ENCODE measurements around the gene ICA1L. TPM values are rescaled to one million over a fixed set of nuclear protein-coding genes. Genes with fewer than 3 reads are reported as not detected.

The ICA1L gene
- total and polyA plus RNA-seq, 2 of the 8 experiments (the other 6 are each of a cell fraction or from before 2014, with no cell fraction given), result 1.1 to 3.4 TPM

GRCh38 chr2:202918860-202919259 lies 47.3 kb upstream of the ICA1L start (continued):
- no peak for TF ChIP-seq SAP30 (IDR thresholded peaks at IDR 0.05; ENCODE audit: insufficient read depth, insufficient replicate concordance, low read length)
- no peak for TF ChIP-seq ZNF274 (IDR thresholded peaks at IDR 0.05; ENCODE audit: borderline replicate concordance, extremely low read depth, low read length)
- no peak for TF ChIP-seq SP2 (IDR thresholded peaks at IDR 0.05; ENCODE audit: low read length)
- TF ChIP-seq CEBPB (IDR thresholded peaks at IDR 0.05; ENCODE audit: low read depth, low read length), result no peak
- no peak for TF ChIP-seq HDAC2 (IDR thresholded peaks at IDR 0.05; ENCODE audit: borderline replicate concordance in 1 of 2, low read depth in 2 of 2, low read length in 2 of 2)
